ENCODE results near the gene PZP. TPM values are rescaled to one million over a fixed set of nuclear protein-coding genes. Genes with fewer than 3 reads are reported as not detected.

PZP gene
- total and polyA plus RNA-seq, 2 donors (not counting 1 experiment from before 2014, with no cell fraction given), result not detected

DNA sequence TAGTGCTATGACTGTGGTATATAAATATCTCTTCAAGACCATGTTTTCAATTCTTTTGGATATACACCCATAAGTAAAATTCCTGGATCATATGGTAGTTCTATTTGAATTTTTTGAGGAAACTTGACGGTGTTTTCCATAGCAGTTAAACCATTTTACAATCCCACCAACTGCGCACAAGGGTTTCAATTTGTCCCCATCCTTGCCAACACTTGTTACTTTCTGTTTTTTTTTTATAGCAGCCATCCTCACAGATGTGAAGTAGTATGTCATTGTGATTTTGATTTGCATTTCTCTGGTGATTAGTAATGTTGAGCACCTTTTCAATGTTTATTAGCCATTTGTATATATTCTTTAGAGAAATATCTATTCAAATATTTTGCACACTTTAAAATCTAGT, 78.0 kb downstream of the PZP start:
- no peak overlapping the region for H3K4me2 ChIP-seq (replicated peaks; ENCODE audit: low read depth, low read length, poor library complexity, severe bottlenecking)
- DNase-seq, result no peak
- no CpG with 5 or more reads among the region's 2 CpGs for WGBS (ENCODE audit: insufficient coverage)

More for the DNA sequence above, 78.0 kb downstream of the PZP start:
- Mint-ChIP-seq H3K27me3 (peaks cover 9% of the 10 kb centered on the region), H3K4me1 (no peaks in the 10 kb centered on the region), H3K9me3 (ENCODE audit: insufficient read depth) (peaks cover 5% of the 10 kb centered on the region), H3K27ac (no peak overlapping the region), H3K4me3 (no peak overlapping the region)
- Histone ChIP-seq H3K27me3 (replicated peaks in 1 of 4; ENCODE audit: control extremely low read depth in 1 of 4, control insufficient read depth in 3 of 4, insufficient read depth in 4 of 4, low read length in 3 of 4) (no peaks in the 10 kb centered on the region), H3K4me3 (ENCODE audit: control extremely low read depth in 1 of 5, extremely low read depth in 1 of 5, insufficient read depth in 1 of 5, low read depth in 2 of 5, low read length in 4 of 5) (no peak overlapping the region), H4K20me1 (ENCODE audit: control insufficient read depth, insufficient read depth, low read length, poor library complexity, severe bottlenecking) (no peaks in the 10 kb centered on the region), H3K9me3 (ENCODE audit: control extremely low read depth in 1 of 3, control insufficient read depth in 2 of 3, insufficient read depth in 1 of 3, low read length in 2 of 3) (no peaks in the 10 kb centered on the region), H3K9ac (ENCODE audit: low read length) (no peak overlapping the region), H3K79me2 (ENCODE audit: control insufficient read depth, insufficient read depth, low read length) (no peaks in the 10 kb centered on the region), H3K36me3 (replicated peaks in 1 of 2; ENCODE audit: control extremely low read depth in 1 of 2, control insufficient read depth in 1 of 2, extremely low read depth in 1 of 2, insufficient read depth in 2 of 2, low read length in 1 of 2) (no peaks in the 10 kb centered on the region), H3K4me1 (ENCODE audit: control insufficient read depth in 2 of 2, insufficient read depth in 2 of 2, low read length in 2 of 2) (no peaks in the 10 kb centered on the region), H2AFZ (ENCODE audit: insufficient read depth, low read depth, low read length, poor library complexity, severe bottlenecking) (no peak overlapping the region), H3K27ac (ENCODE audit: low read length in 2 of 2) (no peak overlapping the region)
- CTCF ChIA-PET, result no interaction called here
- POLR2A ChIA-PET, result no interaction called here
- intact Hi-C loops (cut with micrococcal nuclease), result no loop called here
- TF ChIP-seq EZH2 (IDR thresholded peaks at IDR 0.05; ENCODE audit: borderline replicate concordance, insufficient read depth, low read depth, low read length, poor library complexity, severe bottlenecking) (no peak), CTCF (IDR thresholded peaks at IDR 0.05) (no peak)
- no peak for ATAC-seq (ENCODE audit: low read depth)

Data from B cell (primary cell).